NCI-H345 (cell line): ENCODE measurements around the gene MRS2.
A peak's percentile ranks its signal among the peaks of the same experiment; 100 is the strongest.

Experiments used
- DNase-seq: peaks from one replicate; lab custom pipeline; 2025; lab: John Stamatoyannopoulos, UW

The MRS2 gene

DNA sequence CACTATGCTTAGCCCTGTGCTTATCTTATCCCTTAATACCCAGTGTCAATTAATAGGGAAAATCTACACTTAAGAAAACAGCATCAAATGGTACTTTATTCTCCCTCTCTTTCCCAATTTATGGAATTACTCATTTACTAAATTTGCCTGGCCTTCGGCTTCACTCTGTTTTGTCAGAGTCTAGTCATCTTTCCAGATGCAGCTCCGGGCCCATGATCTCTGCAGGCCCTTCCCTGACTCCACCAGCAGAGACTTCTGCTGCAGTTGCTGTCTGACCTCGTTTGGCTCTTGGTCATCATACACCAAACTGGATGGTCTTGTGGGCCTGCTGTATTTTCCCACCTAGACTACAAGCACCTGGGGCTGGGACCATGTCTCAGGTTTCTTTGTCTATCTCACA lies 27.4 kb downstream of the MRS2 start:
- no peak for DNase-seq

DNA sequence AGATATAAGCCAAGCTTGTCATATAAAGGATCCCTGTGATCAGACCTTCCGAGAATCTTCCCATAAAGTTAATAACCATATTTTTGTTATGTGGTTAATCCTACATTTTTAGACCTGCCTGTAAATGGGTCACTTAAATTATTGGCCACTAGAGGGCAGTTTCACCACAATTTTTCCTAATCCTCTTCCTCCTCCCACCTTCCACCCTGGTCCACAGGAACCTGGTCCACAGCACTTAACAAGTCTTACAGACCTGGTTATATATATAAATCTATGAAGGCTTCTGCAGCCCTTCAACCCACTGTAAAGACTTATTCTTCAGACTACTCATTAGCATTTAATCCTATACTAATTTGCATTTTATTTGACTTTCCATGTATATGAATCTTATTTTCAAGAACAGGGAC lies 28.3 kb downstream of the MRS2 start:
- peak; percentile 35 for DNase-seq

DNA sequence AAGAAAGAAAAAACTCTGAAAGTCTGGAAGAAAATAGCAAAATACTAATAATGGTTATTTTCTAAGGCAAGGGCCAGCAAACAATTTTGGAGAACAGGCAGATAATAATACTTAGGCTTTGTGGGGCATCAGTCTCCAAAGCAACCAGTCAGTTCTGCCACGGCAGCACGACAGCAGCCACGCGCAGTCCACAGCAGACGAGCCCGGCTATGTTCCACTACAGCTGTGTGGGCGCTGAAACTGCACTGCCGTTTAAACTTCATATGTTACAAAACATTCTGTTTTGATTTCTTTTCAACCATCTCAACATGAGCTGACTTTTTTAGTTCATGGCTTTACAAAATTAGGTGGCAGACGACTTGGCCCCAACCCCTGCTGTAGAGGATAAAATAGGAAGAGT lies 29.9 kb downstream of the MRS2 start:
- no peak for DNase-seq

DNA sequence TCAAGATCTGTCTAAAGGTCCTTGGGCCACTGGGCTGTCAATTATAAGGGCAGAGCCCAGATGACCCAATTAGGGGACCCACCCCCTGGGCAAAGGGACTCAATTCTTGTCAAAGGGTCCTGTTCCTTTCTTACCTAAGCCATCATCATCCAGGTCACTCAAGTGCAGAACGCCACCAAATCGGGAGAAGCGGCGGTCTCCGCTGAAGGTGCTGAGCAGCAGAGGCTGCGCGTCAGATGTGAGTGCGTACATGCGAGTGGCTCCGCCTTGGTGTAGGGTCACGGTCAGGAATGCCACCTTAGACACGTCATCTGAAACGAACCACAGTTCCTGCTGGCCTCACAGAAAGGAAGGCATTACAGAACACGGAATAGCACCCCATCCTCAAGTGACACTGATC lies 34.2 kb downstream of the MRS2 start:
- DNase-seq, result no peak

DNA sequence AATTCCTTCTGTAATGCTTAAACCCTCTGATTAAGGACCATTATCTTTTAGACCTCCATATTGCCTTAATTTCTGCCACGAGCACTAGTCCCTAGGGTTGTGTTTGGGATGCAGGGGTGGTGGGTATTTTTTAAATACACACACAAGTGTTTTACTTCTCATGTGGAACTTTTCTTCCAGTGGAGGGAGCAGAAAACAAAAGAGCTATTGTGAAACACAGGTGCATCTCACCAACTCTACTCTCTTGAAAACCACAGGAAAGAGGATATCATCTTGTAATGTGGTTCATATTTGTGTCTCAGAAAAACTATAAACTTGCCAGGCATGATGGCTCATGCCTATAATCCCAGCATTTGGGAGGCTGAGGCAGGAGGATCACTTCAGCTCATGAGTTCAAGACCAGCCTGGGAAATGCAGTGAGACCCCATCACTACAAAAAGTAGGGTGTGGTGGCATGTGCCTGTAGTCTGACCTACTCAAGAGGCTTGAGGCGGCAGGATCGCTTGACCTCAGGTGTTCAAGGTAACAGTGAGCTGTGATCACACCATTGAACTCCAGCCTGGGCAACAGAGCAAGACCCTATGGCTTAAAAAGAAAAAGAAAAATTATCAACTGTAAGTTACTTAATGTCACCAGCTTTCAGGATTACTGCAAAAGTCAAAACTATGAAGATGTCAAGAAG lies 37.3 kb downstream of the MRS2 start:
- DNase-seq, result no peak

DNA sequence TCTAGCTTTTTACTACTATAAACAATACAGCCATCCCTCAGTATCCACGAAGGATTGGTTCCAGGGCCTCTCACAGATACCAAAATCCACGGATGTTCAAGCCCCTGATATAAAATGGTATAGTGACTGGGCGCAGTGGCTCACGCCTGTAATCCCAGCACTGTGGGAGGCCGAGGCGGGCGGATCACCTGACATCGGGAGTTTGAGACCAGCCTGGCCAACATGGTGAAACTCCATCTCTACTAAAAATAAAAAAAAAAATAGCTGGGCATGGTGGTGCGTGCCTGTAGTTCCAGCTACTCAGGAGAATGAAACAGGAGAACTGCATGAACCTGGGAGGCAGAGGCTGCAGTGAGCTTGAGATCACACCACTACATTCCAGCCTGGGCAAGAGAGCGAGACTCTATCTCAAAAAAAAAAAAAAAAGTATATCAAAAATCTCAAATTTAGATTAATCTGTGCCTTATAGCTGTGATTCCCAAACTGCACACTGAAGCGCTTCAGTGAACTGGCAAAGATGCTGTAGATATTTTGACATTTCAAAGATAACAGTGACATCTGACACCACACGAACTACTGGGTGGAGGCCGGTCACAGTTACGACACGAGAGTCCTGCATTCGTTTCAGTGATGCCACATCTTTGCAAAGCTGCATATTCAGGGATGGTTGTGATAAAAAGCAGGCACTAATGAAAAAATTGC lies 38.3 kb downstream of the MRS2 start:
- no peak for DNase-seq

DNA sequence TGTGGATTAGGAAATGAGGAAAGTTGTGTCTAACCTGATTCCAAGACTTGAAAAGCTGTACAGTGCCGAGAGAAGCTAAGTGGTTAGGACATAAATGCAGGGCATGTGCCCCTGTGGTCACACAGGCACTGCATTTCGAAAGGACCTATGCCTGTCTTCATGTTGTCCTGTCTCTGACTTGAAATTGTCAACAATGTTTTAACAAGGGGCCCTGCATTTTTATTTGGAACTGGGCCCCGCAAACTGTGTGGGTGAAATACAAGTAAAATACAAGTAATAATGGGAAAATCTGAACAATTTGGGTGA lies 38.8 kb downstream of the MRS2 start:
- DNase-seq, result no peak

DNA sequence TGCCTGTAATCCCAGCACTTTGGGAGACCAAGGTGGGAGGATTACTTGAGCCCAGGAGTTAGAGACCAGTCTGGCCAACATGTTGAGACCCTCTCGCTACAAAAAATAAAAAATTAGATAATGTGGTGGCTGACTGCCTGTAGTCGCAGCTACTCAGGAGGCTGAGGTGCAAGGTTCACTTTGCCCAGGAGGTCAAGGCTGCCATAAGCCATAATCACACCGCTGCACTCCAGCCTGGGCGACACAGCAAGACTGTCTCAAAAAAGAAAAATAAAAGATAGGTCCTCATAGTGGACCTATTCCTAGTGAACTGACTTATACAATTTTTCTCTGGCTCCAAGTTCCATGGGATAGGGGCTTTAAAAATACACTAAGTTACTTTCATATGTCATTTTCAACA lies 41.9 kb downstream of the MRS2 start:
- no peak for DNase-seq

DNA sequence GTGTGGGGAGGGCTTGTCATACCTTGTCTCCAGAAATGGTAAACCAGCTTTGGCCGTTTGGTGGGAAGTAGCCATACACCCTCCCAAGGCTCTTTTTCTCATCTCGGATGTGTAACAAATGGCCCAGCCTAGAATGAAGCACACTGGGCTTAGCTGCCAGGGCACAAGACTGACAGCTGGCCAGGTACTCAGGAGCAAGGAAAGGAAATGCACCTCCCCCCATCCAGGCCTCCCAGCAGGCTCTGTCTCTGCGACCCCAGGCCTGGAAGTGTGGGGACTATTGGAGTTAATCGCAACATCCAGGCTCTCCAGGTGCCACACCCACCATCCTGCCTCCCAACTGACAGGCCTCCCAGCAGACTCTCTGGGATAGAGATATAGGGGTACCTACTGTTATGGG lies 43.0 kb downstream of the MRS2 start:
- DNase-seq, result no peak

DNA sequence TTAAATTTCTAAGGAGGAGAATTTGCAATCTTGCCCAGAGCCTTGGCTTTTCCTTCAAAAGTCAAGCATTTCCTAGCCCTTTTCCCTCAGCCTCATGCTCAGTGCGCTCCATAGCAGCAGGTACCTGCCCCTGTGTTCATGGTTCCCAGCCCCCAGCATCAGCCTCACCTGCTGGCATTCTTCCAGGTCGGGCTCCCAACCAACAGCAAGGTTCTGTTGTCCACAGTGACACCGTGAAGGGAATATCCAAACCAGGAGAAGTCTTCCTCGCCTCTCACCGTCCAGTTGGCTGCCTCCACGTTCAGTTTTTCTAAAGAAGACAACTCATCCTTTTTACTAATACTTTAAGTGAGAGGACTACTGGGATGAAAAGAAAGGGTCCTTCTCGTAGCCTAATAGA lies 43.9 kb downstream of the MRS2 start:
- DNase-seq, result no peak

DNA sequence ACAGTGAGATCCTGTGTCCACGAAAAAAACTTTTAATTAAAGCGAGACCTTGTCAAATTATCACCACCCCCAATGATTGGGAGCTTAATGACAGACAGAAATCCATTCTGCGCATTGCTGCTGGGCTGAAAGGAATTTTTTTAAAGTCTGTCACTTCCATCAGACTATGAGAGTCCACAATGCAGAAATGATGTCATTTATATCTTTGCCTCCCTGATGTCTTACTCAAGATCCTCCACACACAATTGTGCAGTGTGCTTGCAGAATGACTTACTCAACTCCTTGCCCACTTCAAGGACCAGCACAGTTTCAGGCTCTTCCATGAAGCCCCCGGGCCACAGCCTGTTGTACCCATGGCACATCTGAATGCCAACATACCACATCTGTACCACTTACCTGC lies 45.7 kb downstream of the MRS2 start:
- no peak for DNase-seq

DNA sequence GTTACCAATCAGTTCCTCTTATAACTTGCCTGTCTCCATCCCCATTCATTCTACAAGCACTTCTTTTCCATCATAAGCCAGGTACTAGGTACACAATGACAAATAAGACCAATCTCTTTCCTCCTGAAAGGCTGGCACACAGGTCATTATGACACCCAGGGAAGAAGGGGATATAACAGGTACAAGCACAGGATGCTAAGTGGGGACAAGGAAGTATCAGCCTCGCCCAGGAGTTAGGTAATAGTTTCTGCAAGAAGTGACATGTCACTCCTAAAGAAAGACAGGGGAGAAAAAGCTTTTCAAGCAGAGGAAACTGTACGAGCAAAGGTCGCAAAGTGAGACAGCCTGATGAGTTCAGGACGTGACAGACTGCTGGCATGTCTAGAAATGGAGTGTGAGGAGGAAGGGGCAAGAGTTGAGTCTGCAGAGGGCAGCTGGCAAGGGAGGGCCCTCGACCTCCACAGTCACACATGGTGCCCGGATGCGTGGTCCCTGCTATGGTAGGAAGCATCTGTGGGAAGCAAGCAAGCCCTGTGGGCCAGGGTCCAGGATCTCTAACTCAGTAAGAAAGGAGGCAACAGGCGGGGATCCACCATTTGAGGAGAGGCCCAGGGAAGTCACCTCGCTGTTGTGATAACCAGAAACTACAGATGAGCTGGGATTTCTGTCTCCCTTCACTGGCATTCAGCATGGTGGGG lies 46.2 kb downstream of the MRS2 start:
- no peak for DNase-seq

DNA sequence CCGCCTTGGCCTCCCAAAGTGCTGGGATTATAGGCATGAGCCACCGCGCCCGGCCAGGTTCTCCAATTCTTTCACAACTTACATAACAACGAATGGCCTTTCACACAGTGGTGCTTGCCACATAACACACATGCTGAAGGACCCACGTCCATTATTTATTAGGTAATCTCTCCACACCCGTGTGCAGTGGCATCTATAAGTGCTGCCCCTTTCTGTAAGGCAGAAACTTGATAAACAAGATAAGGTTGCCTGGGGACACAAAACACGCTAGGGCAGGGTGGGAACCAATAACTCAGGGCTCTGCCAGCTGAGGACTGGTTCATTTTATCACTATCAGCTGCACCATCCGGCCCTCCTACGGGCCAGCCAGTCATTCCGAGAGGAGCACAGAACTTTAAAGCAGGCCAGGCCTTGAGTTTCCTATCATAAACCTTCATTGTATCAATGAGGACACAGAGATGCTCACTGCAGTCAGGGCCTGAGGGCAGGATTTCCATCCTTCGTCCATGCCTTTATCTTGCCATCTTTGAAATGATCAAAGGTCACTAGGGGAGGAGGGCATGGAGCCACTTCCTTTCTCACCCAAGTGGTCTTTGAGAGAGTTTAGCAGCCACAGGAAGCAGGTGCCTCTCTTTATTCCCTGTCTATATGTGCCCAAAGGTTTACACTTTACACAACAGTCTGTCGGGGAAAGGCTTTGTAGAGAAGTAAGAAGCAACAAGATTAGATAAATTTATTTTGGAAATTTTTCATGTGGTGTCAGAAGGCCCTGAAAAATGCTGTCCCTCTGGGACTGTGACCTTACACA lies 49.0 kb downstream of the MRS2 start:
- no peak for DNase-seq

DNA sequence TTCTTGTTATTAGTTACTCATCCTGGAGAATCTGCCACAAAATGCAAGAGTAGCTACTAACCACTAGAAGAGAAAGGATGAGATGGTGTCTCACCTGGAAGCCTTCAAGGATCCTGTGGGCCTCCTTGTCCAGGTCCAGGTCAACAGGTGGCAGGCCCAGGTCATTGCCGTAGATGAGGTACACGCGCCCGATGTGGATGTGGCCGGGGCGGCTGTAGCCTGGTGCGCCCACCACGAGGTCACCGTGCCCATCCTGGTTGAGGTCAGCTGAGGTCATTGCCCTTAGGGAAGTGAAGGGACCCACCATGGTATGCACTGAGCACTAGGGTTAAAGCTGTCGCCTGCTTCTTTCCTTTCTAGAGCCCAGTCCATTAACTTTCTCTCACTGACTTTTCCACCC lies 51.2 kb downstream of the MRS2 start:
- DNase-seq, result no peak

DNA sequence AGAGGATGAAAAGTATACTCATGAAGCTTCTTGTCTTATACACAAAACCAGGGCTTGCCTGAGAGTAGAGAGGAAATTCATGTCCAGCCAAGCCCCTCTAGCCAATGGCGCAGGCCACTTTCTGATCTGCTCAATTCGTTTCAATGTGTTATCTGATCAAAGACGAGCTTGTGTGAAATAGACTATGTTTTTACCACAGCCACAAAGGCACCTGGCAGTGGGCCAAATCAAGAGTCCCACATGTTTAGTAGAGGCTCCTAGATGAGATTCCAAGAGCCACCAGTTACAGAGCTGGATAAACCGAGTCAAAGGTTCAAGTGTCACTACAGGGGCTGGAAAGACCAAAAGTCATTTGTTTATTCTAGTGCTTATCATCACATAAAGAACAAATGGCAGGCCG lies 51.7 kb downstream of the MRS2 start:
- no peak for DNase-seq

DNA sequence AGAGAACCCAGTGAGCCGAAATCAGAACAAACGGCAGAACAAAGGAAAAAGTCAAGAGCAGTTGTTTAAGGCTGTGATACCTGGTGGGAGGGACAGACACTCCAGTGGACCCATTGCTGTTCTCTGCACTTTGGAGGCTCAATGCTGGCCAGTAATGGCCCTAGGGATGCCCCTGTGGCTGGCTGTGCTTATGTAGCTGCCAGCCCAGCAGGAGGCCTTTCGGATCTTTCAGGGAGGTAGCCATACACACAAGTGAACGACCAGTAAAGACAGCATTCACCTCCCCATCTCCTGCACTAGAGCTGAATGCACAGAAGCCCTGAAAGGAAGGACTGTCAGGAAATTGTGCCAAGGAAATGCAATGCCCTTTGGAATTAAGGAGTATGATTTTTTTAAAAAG lies 52.3 kb downstream of the MRS2 start:
- DNase-seq, result no peak

DNA sequence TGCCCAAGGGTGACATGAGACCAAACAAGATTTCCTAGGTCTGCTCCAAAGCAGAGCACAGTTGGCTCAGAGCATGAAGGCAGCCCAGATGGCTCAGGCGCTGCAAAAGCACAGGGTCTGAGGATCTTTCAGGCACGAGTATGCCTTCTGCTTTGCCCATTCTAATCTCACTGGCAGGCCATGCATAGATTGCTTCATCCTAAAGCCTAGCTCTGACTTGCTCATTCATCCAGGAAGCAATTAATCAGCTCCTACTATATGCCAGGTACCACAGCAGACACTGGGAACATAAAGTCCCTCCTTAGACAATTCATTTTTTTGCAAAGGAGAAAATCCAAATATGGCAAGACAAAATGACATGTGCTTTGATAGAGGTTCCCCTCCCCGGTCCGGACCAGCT lies 55.4 kb downstream of the MRS2 start:
- DNase-seq, result no peak

DNA sequence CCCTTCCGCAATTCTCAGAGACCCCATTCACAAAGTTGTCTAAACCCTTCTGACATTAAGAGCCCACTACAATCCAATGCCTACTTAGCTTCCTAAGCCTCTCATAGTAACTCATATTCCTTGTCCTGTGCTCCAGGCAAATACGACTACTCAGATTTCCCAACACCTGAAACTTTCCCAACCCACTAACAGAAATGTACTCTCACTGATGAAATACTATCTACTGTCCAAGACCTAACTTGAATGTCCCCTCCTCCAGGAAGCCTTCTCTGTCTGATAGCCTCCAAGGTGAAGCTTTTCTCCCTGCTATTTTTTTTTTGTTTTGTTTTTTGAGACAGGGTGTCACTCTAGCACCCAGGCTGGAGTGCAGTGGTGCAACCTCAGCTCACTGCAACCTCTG lies 56.2 kb downstream of the MRS2 start:
- DNase-seq, result no peak

DNA sequence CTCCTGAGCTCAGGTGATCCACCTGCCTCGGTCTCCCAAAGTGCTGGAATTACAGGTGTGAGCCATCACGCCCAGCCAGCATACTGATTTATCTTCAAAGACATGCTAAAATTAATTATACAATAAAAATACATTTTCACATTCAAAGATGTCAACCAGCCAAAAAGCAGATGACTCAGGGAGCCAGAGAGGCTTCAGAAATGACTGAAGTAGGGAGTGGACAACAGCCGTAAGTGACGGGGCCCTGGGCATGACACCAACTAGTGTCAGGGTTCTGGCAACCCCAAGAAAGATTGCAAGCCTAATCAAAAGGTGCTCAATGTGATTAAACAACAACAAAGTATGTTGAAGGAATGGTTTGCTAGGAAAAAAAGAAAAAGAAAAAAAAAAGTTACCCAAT lies 58.2 kb downstream of the MRS2 start:
- no peak for DNase-seq

DNA sequence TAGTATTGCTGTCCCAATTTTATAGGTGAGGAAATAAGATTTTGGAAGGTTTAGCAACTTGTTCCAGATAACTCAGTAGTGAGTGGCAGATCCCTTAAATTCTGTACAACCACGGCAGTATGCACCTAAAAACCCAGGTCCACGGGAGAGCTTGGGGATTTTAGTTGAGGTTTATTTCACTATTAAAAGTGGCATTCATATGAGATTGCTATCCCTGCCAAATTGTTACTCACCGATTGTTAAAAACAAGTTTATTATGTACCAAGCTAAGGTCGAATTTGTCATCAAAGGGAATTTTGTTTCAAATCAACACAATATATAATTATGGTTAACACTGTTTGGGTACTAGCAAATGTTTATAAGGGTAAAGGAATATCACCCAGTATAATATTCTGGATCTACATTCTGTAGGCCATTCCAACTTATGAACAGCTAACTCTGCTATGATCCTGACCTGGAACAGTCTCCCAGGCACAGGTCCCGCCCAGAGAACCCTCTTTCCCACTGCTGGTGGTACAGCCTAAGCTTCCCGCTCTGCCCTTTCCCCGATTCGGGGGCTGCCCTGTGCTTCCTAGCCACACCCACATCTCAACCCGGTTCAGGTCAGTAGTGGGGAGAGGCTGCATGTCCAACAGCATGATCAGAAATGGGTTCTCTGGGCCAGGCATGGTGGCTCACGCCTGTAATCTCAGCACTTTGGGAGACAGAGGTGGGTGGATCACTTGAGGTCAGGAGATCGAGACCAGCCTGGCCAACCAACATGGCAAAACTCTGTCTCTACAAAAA lies 61.7 kb downstream of the MRS2 start:
- DNase-seq, result no peak

DNA sequence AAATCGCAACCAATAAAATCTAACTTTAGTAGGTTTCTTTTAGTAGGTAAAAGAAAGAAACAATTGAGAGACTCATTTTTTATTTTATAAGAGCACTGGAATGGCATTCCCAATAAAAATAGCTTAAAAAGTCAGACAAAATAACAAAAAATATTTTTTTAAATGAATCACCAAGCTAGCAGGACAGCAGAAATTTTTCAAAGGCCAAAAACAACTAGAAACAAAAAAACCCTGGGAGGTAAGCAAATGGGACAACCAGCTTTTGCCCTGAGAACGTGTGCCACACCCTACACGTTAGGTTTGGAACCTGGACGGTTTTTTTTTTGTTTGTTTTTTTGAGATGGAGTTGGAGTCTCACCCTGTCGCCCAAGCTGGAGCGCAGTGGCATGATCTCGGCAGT lies 67.1 kb downstream of the MRS2 start:
- DNase-seq, result no peak

DNA sequence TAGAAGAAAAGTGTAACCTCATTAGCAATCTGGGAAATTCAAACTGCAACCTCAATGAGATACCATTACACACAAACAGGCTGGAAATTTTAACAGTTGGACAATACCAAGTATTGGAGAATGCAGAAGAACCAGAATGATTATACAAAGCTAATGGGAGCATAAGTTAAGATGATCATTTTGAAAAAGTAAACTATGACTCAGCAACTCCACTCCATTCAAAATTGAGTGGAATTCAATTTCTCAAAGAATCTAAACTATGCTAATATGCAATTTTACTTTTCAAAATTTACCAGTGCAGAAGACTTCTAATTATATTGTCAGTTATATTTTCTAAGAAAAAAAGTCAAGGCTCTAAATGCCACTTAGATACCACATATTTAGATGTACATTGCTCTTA lies 69.4 kb downstream of the MRS2 start:
- DNase-seq, result no peak
